GM18505 (cell line): ENCODE results near the gene ADGRL3.
"Not testable (repeated sequence)": the region's sequence is repeated elsewhere in the genome, so short reads cannot be mapped to it uniquely, and the experiment has no call there.

Experiments
- ATAC-seq: cut with Tn5 transposase; IDR thresholded peaks from one replicate; pipeline ENCODE4 v1.9.1; 2021; ENCODE audit not compliant: unreplicated experiment
- POLR2A ChIP-seq: IDR thresholded peaks from 4 replicates; pipeline ENCODE4 v1.6.1; 2011; ENCODE audit warnings: borderline replicate concordance; ENCODE audit not compliant: insufficient read depth, insufficient read length; ENCODE audit errors: extremely low read depth

The ADGRL3 gene

GRCh38 chr4:61933527-61933926, 733.4 kb downstream of the ADGRL3 start:
- no peak for TF ChIP-seq POLR2A
- ATAC-seq = no peak

GRCh38 chr4:61934198-61934597, 734.1 kb downstream of the ADGRL3 start:
- no peak for ATAC-seq
- no peak for TF ChIP-seq POLR2A

- no peak for ATAC-seq
- no peak for TF ChIP-seq POLR2A
Observed at GRCh38 chr4:61938250-61938846, 738.2 kb downstream of the ADGRL3 start.

GRCh38 chr4:61950625-61951024, 750.5 kb downstream of the ADGRL3 start:
- no peak for ATAC-seq
- TF ChIP-seq POLR2A = no peak

GRCh38 chr4:61953386-61953785, 753.3 kb downstream of the ADGRL3 start:
- TF ChIP-seq POLR2A = no peak
- ATAC-seq = no peak

GRCh38 chr4:61958591-61958990, 758.5 kb downstream of the ADGRL3 start:
- TF ChIP-seq POLR2A = no peak
- no peak for ATAC-seq

- TF ChIP-seq POLR2A = no peak
- ATAC-seq = no peak
Observed at GRCh38 chr4:61959087-61959486, 759.0 kb downstream of the ADGRL3 start.

- no peak for TF ChIP-seq POLR2A
Observed at GRCh38 chr4:61984260-61984909, 784.3 kb downstream of the ADGRL3 start.

GRCh38 chr4:61985426-61985825, 785.3 kb downstream of the ADGRL3 start:
- TF ChIP-seq POLR2A = no peak
- no peak for ATAC-seq

More at GRCh38 chr4:61984260-61984909, 784.3 kb downstream of the ADGRL3 start:
- no peak for ATAC-seq

GRCh38 chr4:61986929-61987328, 786.8 kb downstream of the ADGRL3 start:
- not testable (repeated sequence) for ATAC-seq

GRCh38 chr4:61992351-61992750, 792.2 kb downstream of the ADGRL3 start:
- TF ChIP-seq POLR2A = no peak
- no peak for ATAC-seq

- no peak for TF ChIP-seq POLR2A
- no peak for ATAC-seq
Observed at GRCh38 chr4:61994036-61994435, 793.9 kb downstream of the ADGRL3 start.

- TF ChIP-seq POLR2A = no peak
- ATAC-seq = no peak
Observed at GRCh38 chr4:61995717-61996340, 795.7 kb downstream of the ADGRL3 start.

GRCh38 chr4:61996943-61997342, 796.8 kb downstream of the ADGRL3 start:
- no peak for ATAC-seq
- TF ChIP-seq POLR2A = no peak
